K562 (cell line): ENCODE measurements around the gene NACA. TPM values are rescaled to one million over a fixed set of nuclear protein-coding genes. Genes with fewer than 3 reads are reported as not detected.
A peak's percentile ranks its signal among the peaks of the same experiment; 100 is the strongest.

Experiments used
- ATAC-seq: fragments of 200-7000 bp; cut with Tn5 transposase; 3 replicates; pipeline ENCODE4 v1.9.1; 2020; ENCODE audit warnings: moderate library complexity
- BruUV-seq: library from RNA; stranded (reverse); fragments of 400-500 nt; replicated peaks from 2 replicates; lab custom pipeline; 2021; lab: Mats Ljungman, UMichigan
- CTCF ChIA-PET: fragments of 300-600 bp; formaldehyde crosslinking; extraction: SDS; loops from one replicate; lab custom pipeline; 2021; ENCODE audit warnings: low intra/inter-chr PET ratio; lab: Yijun Ruan, JAX
- POLR2A ChIA-PET: fragments of 300-600, 350-650 bp; sonication (Branson Sonifier 250); formaldehyde crosslinking; extraction: SDS; loops from one replicate; lab custom pipeline; 2021; ENCODE audit warnings: antibody characterized with exemption, inconsistent platforms; lab: Yijun Ruan, JAX
- DNase-seq, 4 experiments: peaks; one replicate each; pipeline versions ENCODE4 v3.0.0 to v3.0.0-alpha.2; 2011 to 2018; ENCODE audit warnings: low spot score in 3 of 4, mixed read lengths in 3 of 4; ENCODE audit errors: extremely low read depth in 1 of 4
- FAIRE-seq: peaks from 2 replicates; lab custom pipeline; 2011; peaks lifted over from hg19 to GRCh38; lab: Jason Lieb, UNC
- H2AFZ ChIP-seq: 2 replicates; pipeline ENCODE4 v1.6.0; 2011; ENCODE audit warnings: low read depth, low read length, control low read depth, inconsistent platforms
- H3K27ac ChIP-seq: fragments of 200-600 bp; 3 replicates; pipeline ENCODE4 v1.8.0; 2011; ENCODE audit warnings: low read depth, mild to moderate bottlenecking, control low read depth, inconsistent platforms, low read length, moderate library complexity, mixed read lengths; ENCODE audit errors: extremely low read depth
- H3K27me3 ChIP-seq, 2 experiments: fragments of 300-600 bp in 1 of 2; 2 replicates in 1 of 2; 3 replicates in 1 of 2; pipeline versions ENCODE4 v1.6.0 to v1.8.0; 2011; ENCODE audit warnings: inconsistent platforms in 2 of 2, low read length in 2 of 2, mild to moderate bottlenecking in 1 of 2, mixed read lengths in 1 of 2, moderate library complexity in 1 of 2; ENCODE audit not compliant: control insufficient read depth in 2 of 2, insufficient read depth in 2 of 2
- H3K36me3 ChIP-seq: fragments of 300-600 bp; 3 replicates; pipeline ENCODE4 v1.8.0; 2011; ENCODE audit warnings: mild to moderate bottlenecking, low read length, inconsistent platforms; ENCODE audit not compliant: control insufficient read depth, insufficient read depth
- H3K4me1 ChIP-seq, 2 experiments: fragments of 200-600 bp in 1 of 2; replicated peaks in 1 of 2; 2 replicates in 1 of 2; 3 replicates in 1 of 2; pipeline versions ENCODE4 v1.5.1 to v1.8.0; 2011; ENCODE audit warnings: inconsistent platforms in 2 of 2, low read length in 2 of 2, mild to moderate bottlenecking in 1 of 2, mixed read lengths in 1 of 2, moderate library complexity in 1 of 2; ENCODE audit not compliant: control insufficient read depth in 2 of 2, insufficient read depth in 2 of 2
- H3K4me2 ChIP-seq: 2 replicates; pipeline ENCODE4 v1.6.1; 2011; ENCODE audit warnings: low read length, control low read depth, inconsistent platforms, mixed read lengths; ENCODE audit not compliant: insufficient read depth
- H3K4me3 ChIP-seq: fragments of 200-600 bp; sonication (generic), shearing (Covaris generic); 2 replicates; pipeline ENCODE4 v1.5.1; 2016; ENCODE audit warnings: control low read depth, inconsistent platforms
- H3K79me2 ChIP-seq: fragments of 200-600 bp; 3 replicates; pipeline ENCODE4 v1.8.0; 2011; ENCODE audit warnings: low read length, inconsistent platforms; ENCODE audit not compliant: control insufficient read depth, insufficient read depth
- H3K9ac ChIP-seq, 2 experiments: 2 replicates each; pipeline versions ENCODE4 v1.6.0 to v1.6.1; 2011; ENCODE audit warnings: low read depth in 2 of 2, low read length in 2 of 2, control low read depth in 1 of 2, inconsistent platforms in 1 of 2, mild to moderate bottlenecking in 1 of 2, mixed read lengths in 1 of 2; ENCODE audit not compliant: insufficient read depth in 1 of 2
- H3K9me1 ChIP-seq: one replicate; pipeline ENCODE4 v1.6.0; 2011; ENCODE audit warnings: inconsistent platforms, mild to moderate bottlenecking, low read length, moderate library complexity; ENCODE audit not compliant: control insufficient read depth, insufficient read depth
- H3K9me3 ChIP-seq: replicated peaks from 2 replicates; pipeline ENCODE4 v1.5.1; 2011; ENCODE audit warnings: low read depth, low read length, inconsistent platforms; ENCODE audit not compliant: control insufficient read depth, insufficient read depth
- H4K20me1 ChIP-seq: replicated peaks from 2 replicates; pipeline ENCODE4 v1.6.1; 2011; ENCODE audit warnings: low read length, inconsistent platforms, mixed read lengths; ENCODE audit not compliant: control insufficient read depth, insufficient read depth
- CEBPB ChIP-seq: fragments of 450-650 bp; IDR thresholded peaks from 2 replicates; pipeline ENCODE4 v1.6.1; 2016; ENCODE audit warnings: missing genetic modification characterization, missing compliant biosample characterization
- ETV6 ChIP-seq, 3 experiments: fragments of 150-350 bp in 1 of 3; sonication (generic) in 1 of 3; formaldehyde crosslinking in 1 of 3; IDR thresholded peaks; 2 replicates each; pipeline versions ENCODE4 v1.6.1 to v1.8.0; 2014 to 2022; ENCODE audit warnings: borderline replicate concordance in 2 of 3, low read depth in 2 of 3, antibody characterized with exemption in 1 of 3, low read length in 1 of 3, mild to moderate bottlenecking in 1 of 3, missing genetic modification reagents in 1 of 3
- GATA2 ChIP-seq: sonication (generic); formaldehyde crosslinking; IDR thresholded peaks from 2 replicates; pipeline ENCODE4 v1.4.0; 2020; ENCODE audit warnings: mild to moderate bottlenecking, missing genetic modification reagents
- HMG20A ChIP-seq: fragments of 450-650 bp; formaldehyde crosslinking; conservative IDR thresholded peaks from 2 replicates; pipeline ENCODE4 v1.4.0; 2020; ENCODE audit warnings: mild to moderate bottlenecking, mixed read lengths
- ILF3 ChIP-seq: fragments of 450-650 bp; IDR thresholded peaks from 2 replicates; pipeline ENCODE4 v1.6.1; 2018; ENCODE audit warnings: antibody characterized with exemption, mild to moderate bottlenecking, moderate library complexity, borderline replicate concordance
- NFRKB ChIP-seq: fragments of 450-650 bp; IDR thresholded peaks from 2 replicates; pipeline ENCODE4 v1.6.1; 2016; ENCODE audit warnings: low read depth
- NR2C1 ChIP-seq, 2 experiments: fragments of 450-650 bp; IDR thresholded peaks; 2 replicates each; pipeline ENCODE4 v1.6.1; 2017; ENCODE audit warnings: mild to moderate bottlenecking in 2 of 2, antibody characterized with exemption in 1 of 2, inconsistent platforms in 1 of 2, missing compliant biosample characterization in 1 of 2, missing genetic modification characterization in 1 of 2
- NR2F6 ChIP-seq: fragments of 450-650 bp; formaldehyde crosslinking; IDR thresholded peaks from 2 replicates; pipeline ENCODE4 v1.4.0; 2020; ENCODE audit warnings: mild to moderate bottlenecking
- SMARCE1 ChIP-seq: fragments of 450-650 bp; IDR thresholded peaks from 2 replicates; pipeline ENCODE4 v1.7.1; 2016; ENCODE audit warnings: mild to moderate bottlenecking
- SRSF7 ChIP-seq: fragments of 200-400 bp; formaldehyde crosslinking; optimal IDR thresholded peaks from 2 replicates; pipeline ENCODE3; 2017; ENCODE audit warnings: mild to moderate bottlenecking, low read depth, low read length
- XRCC5 ChIP-seq: fragments of 200-400 bp; formaldehyde crosslinking; IDR thresholded peaks from 2 replicates; pipeline ENCODE4 v1.6.1; 2017; ENCODE audit warnings: low read depth, mild to moderate bottlenecking, low read length
- ZBTB1 ChIP-seq: sonication (generic); formaldehyde crosslinking; IDR thresholded peaks from 2 replicates; pipeline ENCODE4 v1.8.1; 2023; ENCODE audit warnings: missing genetic modification reagents, low read depth, mild to moderate bottlenecking, borderline replicate concordance
- ZNF316 ChIP-seq: fragments of 450-650 bp; IDR thresholded peaks from 2 replicates; pipeline ENCODE4 v1.6.1; 2016
- WGBS: fragments of 100-300 bp; shearing (Covaris generic); methylation state at CpG from one replicate; pipeline ENCODE4 v1.1.6; 2016; ENCODE audit warnings: low coverage, mixed read lengths; ENCODE audit not compliant: insufficient coverage; ENCODE audit errors: missing lambda C conversion rate; 5-methylcytosine and 5-hydroxymethylcytosine counted together
- in situ Hi-C: fragments of 300-500 bp; cut with MboI; formaldehyde crosslinking; loops from 4 replicates; pipeline ENCODE4 v1.15.0; 2018; ENCODE audit warnings: inconsistent platforms, mixed read lengths
- intact Hi-C: fragments of 100-400 bp; cut with micrococcal nuclease; formaldehyde crosslinking; loops from 2 replicates; pipeline ENCODE4 v1.14.2; 2022
- polyA plus RNA-seq, 8 experiments: library from polyadenylated mRNA; depleted of rRNA in 4 of 8; stranded (reverse) in 5 of 8; unstranded in 3 of 8; fragments of >200 nt; fragmentation: Nextera tagmentation in 2 of 8; fragmentation: Illumina TruSeq in 1 of 8; extraction: Ambion mirVana in 2 of 8; extraction: Trizol in 1 of 8; gene quantifications; 2 replicates each; pipeline versions ENCODE4 v1.2.1 to v1.2.3, GENCODE V29; 2011 to 2014; ENCODE audit warnings: inconsistent platforms in 1 of 8, missing spikeins in 1 of 8
- total RNA-seq, 7 experiments: library from RNA; depleted of rRNA in 6 of 7; stranded (reverse); fragments of >200 nt in 6 of 7; fragmentation: Illumina TruSeq in 2 of 7; extraction: Trizol in 2 of 7; gene quantifications; 2 replicates each; pipeline versions ENCODE4 v1.2.1 to v1.2.3, GENCODE V29; 2011 to 2021; ENCODE audit warnings: low replicate concordance in 1 of 7
- TF ChIP-seq, protein P1 (sequence below): fragments of 250-450 bp; sonication (Bioruptor Pico); IDR thresholded peaks from 2 replicates; pipeline ENCODE4 v1.4.0; 2020; ENCODE audit warnings: borderline replicate concordance

The NACA gene
- total and polyA plus RNA-seq, 9 of the 15 experiments (the other 6 are each of a cell fraction or from before 2014, with no cell fraction given) = 1,030 to 2,416 (median 1,645) TPM

DNA sequence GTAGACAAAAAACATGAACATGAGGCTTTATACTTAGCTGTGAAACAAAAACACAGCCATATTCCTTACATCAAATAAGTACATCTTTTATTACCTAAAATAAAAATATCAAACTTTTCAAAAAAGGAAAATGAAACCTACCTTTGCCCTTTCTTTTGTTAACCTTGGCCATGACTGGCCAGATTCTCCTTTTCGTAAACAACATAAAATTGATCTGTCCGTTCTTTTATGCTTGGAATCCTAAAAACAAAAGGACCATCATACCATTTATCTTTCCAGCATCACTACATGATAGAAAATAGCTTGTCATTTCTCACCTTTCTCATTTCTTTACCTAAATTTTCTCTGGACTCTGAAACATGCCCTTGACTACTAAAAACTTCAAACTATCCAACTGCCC lies 53.5 kb downstream of the NACA start:
- DNase-seq (no peak), ATAC-seq (no peak), FAIRE-seq (no peak)
- peaks cover 89% of the 10 kb centered on the region for H3K36me3 ChIP-seq
- WGBS = 100% methylated on average over 2 of the region's 2 CpGs
- no peak overlapping the region for H3K4me2 ChIP-seq
- H3K9me1 ChIP-seq = no peaks in the 10 kb centered on the region
- no peak overlapping the region for H3K9ac ChIP-seq
- no peaks in the 10 kb centered on the region for H3K9me3 ChIP-seq
- peaks cover 84% of the 10 kb centered on the region for H3K79me2 ChIP-seq
- intact Hi-C loops = no loop called here
- POLR2A ChIA-PET = interaction anchor here (0.6 to 5.1 kb wide), 2 partner anchors 12 to 327 kb away, joined by 3 to 28 read pairs; no protein-coding TSS in a partner anchor
- H4K20me1 ChIP-seq = peaks cover 13% of the 10 kb centered on the region; the same call in 1 of the 2 replicates
- H2AFZ ChIP-seq = no peak overlapping the region
- H3K27me3 ChIP-seq = no peaks in the 10 kb centered on the region
- peaks cover 11 to 28% of the 10 kb centered on the region in 2 experiments; a peak in 4 of 5 replicates for H3K4me1 ChIP-seq
- BruUV-seq = no TSS peak
- in situ Hi-C loops = no loop called here
- H3K4me3 ChIP-seq = no peak overlapping the region
- TF ChIP-seq ZNF316 (0 out of 2 replicates have a peak, but pooled peaks have one; percentile 12), ETV6 (IDR thresholded peaks at IDR 0.05; ENCODE audit: borderline replicate concordance in 1 of 2, low read depth in 2 of 2, low read length in 1 of 2) (no peak), ETV6 (CRISPR knock-in tag; IDR thresholded peaks at IDR 0.05; ENCODE audit: borderline replicate concordance) (no peak), NR2F6 (no peak)
- H3K27ac ChIP-seq = no peak overlapping the region
- CTCF ChIA-PET = no interaction called here

DNA sequence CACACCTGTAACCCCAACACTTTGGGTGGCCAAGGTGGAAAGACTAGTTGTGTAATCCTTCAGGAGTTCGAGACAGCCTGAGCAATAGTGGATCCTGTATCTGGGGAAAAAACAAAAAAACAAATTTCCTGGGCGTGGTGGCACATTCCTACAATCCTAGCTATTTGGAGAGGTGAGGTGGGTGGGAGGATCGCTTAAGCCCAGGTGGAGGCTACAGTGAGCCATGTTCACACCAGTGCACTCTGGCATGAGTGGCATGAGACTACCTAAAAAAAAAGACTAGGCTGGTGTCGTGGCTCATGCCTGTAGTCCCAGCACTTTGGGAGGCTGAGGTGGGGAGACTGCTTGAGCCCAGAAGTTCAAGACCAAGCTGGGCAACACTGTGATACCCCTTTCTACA lies 54.3 kb downstream of the NACA start:
- POLR2A ChIA-PET = interaction anchor here (1.0 to 5.1 kb wide), 4 partner anchors 12 to 54 kb away, joined by 3 to 28 read pairs (median 3); partner anchors contain the start of gene NACA
- intact Hi-C loops = no loop called here
- CTCF ChIA-PET = interaction anchor here (0.6 kb wide), 1 partner anchor 35 kb away, joined by 4 read pairs; no protein-coding TSS in a partner anchor

More for the DNA sequence above, 54.3 kb downstream of the NACA start:
- H3K4me2 ChIP-seq = no peak overlapping the region
- DNase-seq = no peak
- no peaks in the 10 kb centered on the region for H3K9me3 ChIP-seq
- no peak for TF ChIP-seq NFRKB
- no peak for TF ChIP-seq XRCC5
- no peak for TF ChIP-seq SMARCE1
- TF ChIP-seq HMG20A (CRISPR knock-in tag) = no peak
- TF ChIP-seq CEBPB (tag) = no peak
- TF ChIP-seq ILF3 = no peak
- TF ChIP-seq, protein P1, sequence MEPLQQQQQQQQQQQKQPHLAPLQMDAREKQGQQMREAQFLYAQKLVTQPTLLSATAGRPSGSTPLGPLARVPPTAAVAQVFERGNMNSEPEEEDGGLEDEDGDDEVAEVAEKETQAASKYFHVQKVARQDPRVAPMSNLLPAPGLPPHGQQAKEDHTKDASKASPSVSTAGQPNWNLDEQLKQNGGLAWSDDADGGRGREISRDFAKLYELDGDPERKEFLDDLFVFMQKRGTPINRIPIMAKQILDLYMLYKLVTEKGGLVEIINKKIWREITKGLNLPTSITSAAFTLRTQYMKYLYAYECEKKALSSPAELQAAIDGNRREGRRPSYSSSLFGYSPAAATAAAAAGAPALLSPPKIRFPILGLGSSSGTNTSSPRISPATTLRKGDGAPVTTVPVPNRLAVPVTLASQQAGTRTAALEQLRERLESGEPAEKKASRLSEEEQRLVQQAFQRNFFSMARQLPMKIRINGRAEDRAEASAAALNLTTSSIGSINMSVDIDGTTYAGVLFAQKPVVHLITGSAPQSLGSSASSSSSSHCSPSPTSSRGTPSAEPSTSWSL (CRISPR knock-in tag) = no peak
- no peak for TF ChIP-seq ZBTB1 (CRISPR knock-in tag)
- TF ChIP-seq GATA2 (CRISPR knock-in tag) = no peak
- no peak for TF ChIP-seq SRSF7
- TF ChIP-seq NR2C1 (IDR thresholded peaks at IDR 0.05) = no peak
- TF ChIP-seq NR2C1 (tag; IDR thresholded peaks at IDR 0.05) = no peak
- no peak for ATAC-seq
- BruUV-seq = no TSS peak
- H2AFZ ChIP-seq = no peak overlapping the region
- H3K36me3 ChIP-seq = peaks cover 91% of the 10 kb centered on the region
- H3K4me1 ChIP-seq = peaks cover 6 to 25% of the 10 kb centered on the region in 2 experiments; a peak in 4 of 5 replicates
- in situ Hi-C loops = no loop called here
- H3K27ac ChIP-seq = no peak overlapping the region
- H3K9ac ChIP-seq = no peak overlapping the region
- peaks cover 13% of the 10 kb centered on the region; the same call in 1 of the 2 replicates for H4K20me1 ChIP-seq
- FAIRE-seq = no peak
- WGBS = 93% methylated on average over 4 of the region's 4 CpGs
- H3K27me3 ChIP-seq = no peaks in the 10 kb centered on the region
- H3K4me3 ChIP-seq = no peak overlapping the region
- H3K9me1 ChIP-seq = no peaks in the 10 kb centered on the region
- peaks cover 81% of the 10 kb centered on the region for H3K79me2 ChIP-seq
